IMR-90 (cell line): ENCODE measurements around the gene KLK5. TPM values are rescaled to one million over a fixed set of nuclear protein-coding genes. Genes with fewer than 3 reads are reported as not detected.
A peak's percentile ranks its signal among the peaks of the same experiment; 100 is the strongest.

Source experiments
- ATAC-seq: fragments of 200-7000 bp; cut with Tn5 transposase; 2 replicates; pipeline ENCODE4 v1.9.1; 2020; ENCODE audit warnings: low read depth, mild to moderate bottlenecking, moderate library complexity
- BruUV-seq: library from RNA; stranded (reverse); fragments of 400-500 nt; replicated peaks from 2 replicates; lab custom pipeline; 2021; lab: Mats Ljungman, UMichigan
- CTCF ChIA-PET: fragments of 300-600 bp; formaldehyde crosslinking; extraction: SDS; loops from one replicate; lab custom pipeline; 2021; ENCODE audit warnings: antibody characterized with exemption; lab: Yijun Ruan, JAX
- POLR2A ChIA-PET: fragments of 300-600 bp; sonication (Branson Sonifier 250); formaldehyde crosslinking; loops from one replicate; lab custom pipeline; 2022; ENCODE audit warnings: antibody characterized with exemption; ENCODE audit not compliant: unreplicated experiment; lab: Charles Lee
- DNase-seq: peaks from one replicate; pipeline ENCODE4 v3.0.0; 2013
- H2AFZ ChIP-seq: replicated peaks from 2 replicates; pipeline ENCODE3; 2013; ENCODE audit warnings: low read length, mild to moderate bottlenecking; ENCODE audit not compliant: poor library complexity
- H2AK5ac ChIP-seq: 2 replicates; pipeline ENCODE4 v1.6.1; 2013; ENCODE audit warnings: low read depth, low read length, inconsistent platforms
- H2AK9ac ChIP-seq: replicated peaks from 2 replicates; pipeline ENCODE3; 2013; ENCODE audit warnings: mild to moderate bottlenecking, low read depth, low read length, moderate library complexity; ENCODE audit not compliant: poor library complexity
- H2BK120ac ChIP-seq: 2 replicates; pipeline ENCODE4 v1.6.1; 2013; ENCODE audit warnings: low read depth, low read length, inconsistent platforms
- H2BK15ac ChIP-seq: 3 replicates; pipeline ENCODE4 v1.6.1; 2013; ENCODE audit warnings: low read depth, low read length, inconsistent platforms
- H2BK20ac ChIP-seq: 2 replicates; pipeline ENCODE4 v1.6.1; 2013; ENCODE audit warnings: low read depth, mild to moderate bottlenecking, inconsistent platforms, low read length, moderate library complexity
- H2BK5ac ChIP-seq: 2 replicates; pipeline ENCODE4 v1.6.1; 2013; ENCODE audit warnings: mild to moderate bottlenecking, low read depth, low read length, inconsistent platforms; ENCODE audit not compliant: poor library complexity, severe bottlenecking
- H3K14ac ChIP-seq: replicated peaks from 2 replicates; pipeline ENCODE4 v1.6.1; 2013; ENCODE audit warnings: low read depth, low read length, inconsistent platforms
- H3K18ac ChIP-seq: 2 replicates; pipeline ENCODE4 v1.6.1; 2013; ENCODE audit warnings: low read depth, low read length, control low read depth
- H3K23ac ChIP-seq: 2 replicates; pipeline ENCODE4 v1.6.1; 2013; ENCODE audit warnings: low read depth, low read length, inconsistent platforms
- H3K27ac ChIP-seq: 2 replicates; pipeline ENCODE4 v1.5.1; 2013; ENCODE audit warnings: mild to moderate bottlenecking, control low read depth, low read length; ENCODE audit not compliant: insufficient read depth
- H3K27me3 ChIP-seq: 2 replicates; pipeline ENCODE4 v1.6.1; 2013; ENCODE audit warnings: low read length; ENCODE audit not compliant: control insufficient read depth, insufficient read depth
- H3K36me3 ChIP-seq: 2 replicates; pipeline ENCODE4 v1.6.1; 2013; ENCODE audit warnings: low read length, mixed read lengths; ENCODE audit not compliant: control insufficient read depth, insufficient read depth
- H3K4ac ChIP-seq: 2 replicates; pipeline ENCODE4 v1.6.1; 2013; ENCODE audit warnings: low read depth, low read length, inconsistent platforms
- H3K4me1 ChIP-seq: 2 replicates; pipeline ENCODE4 v1.6.1; 2013; ENCODE audit warnings: low read length, mixed read lengths; ENCODE audit not compliant: control insufficient read depth, insufficient read depth
- H3K4me2 ChIP-seq: 2 replicates; pipeline ENCODE4 v1.6.1; 2013; ENCODE audit warnings: low read depth, mild to moderate bottlenecking, control low read depth, low read length, moderate library complexity
- H3K4me3 ChIP-seq: 2 replicates; pipeline ENCODE4 v1.5.1; 2013; ENCODE audit warnings: low read depth, mild to moderate bottlenecking, control low read depth, low read length, moderate library complexity; ENCODE audit not compliant: insufficient read depth
- H3K56ac ChIP-seq: 2 replicates; pipeline ENCODE4 v1.6.1; 2013; ENCODE audit warnings: low read length, inconsistent platforms; ENCODE audit not compliant: insufficient read depth; ENCODE audit errors: extremely low read depth
- H3K79me1 ChIP-seq, 2 experiments: 2 replicates each; pipeline ENCODE4 v1.6.1; 2013; ENCODE audit warnings: low read length in 2 of 2, inconsistent platforms in 1 of 2, low read depth in 1 of 2
- H3K9ac ChIP-seq: 2 replicates; pipeline ENCODE4 v1.6.1; 2013; ENCODE audit warnings: low read depth, low read length, control low read depth
- H3K9me1 ChIP-seq: 2 replicates; pipeline ENCODE4 v1.6.1; 2013; ENCODE audit warnings: low read length, inconsistent platforms; ENCODE audit not compliant: insufficient read depth
- H3K9me3 ChIP-seq: 2 replicates; pipeline ENCODE4 v1.6.1; 2013; ENCODE audit warnings: low read length; ENCODE audit not compliant: control insufficient read depth, insufficient read depth
- H4K20me1 ChIP-seq: 2 replicates; pipeline ENCODE4 v1.6.1; 2013; ENCODE audit warnings: low read length, inconsistent platforms; ENCODE audit not compliant: insufficient read depth
- H4K5ac ChIP-seq: 2 replicates; pipeline ENCODE4 v1.6.1; 2013; ENCODE audit warnings: mild to moderate bottlenecking, low read depth, low read length, control low read depth
- H4K8ac ChIP-seq, 2 experiments: 2 replicates each; pipeline ENCODE4 v1.6.1; 2013; ENCODE audit warnings: low read depth in 2 of 2, low read length in 2 of 2, control low read depth in 1 of 2, inconsistent platforms in 1 of 2
- H4K91ac ChIP-seq: 2 replicates; pipeline ENCODE4 v1.6.1; 2013; ENCODE audit warnings: low read depth, low read length, inconsistent platforms; ENCODE audit not compliant: insufficient read depth
- BHLHE40 ChIP-seq: fragments of 150-350 bp; IDR thresholded peaks from 2 replicates; pipeline ENCODE4 v1.6.1; 2016; ENCODE audit warnings: mild to moderate bottlenecking, low read depth, low read length
- CEBPB ChIP-seq: IDR thresholded peaks from 2 replicates; pipeline ENCODE4 v1.6.1; 2012; ENCODE audit warnings: low read depth, low read length, improper control_type of control experiment
- ELK1 ChIP-seq: fragments of 150-350 bp; IDR thresholded peaks from 2 replicates; pipeline ENCODE4 v1.6.1; 2016; ENCODE audit warnings: low read depth, mild to moderate bottlenecking, low read length, moderate library complexity, borderline replicate concordance
- FOS ChIP-seq: fragments of 150-350 bp; IDR thresholded peaks from 2 replicates; pipeline ENCODE4 v1.6.1; 2016; ENCODE audit warnings: low read depth, low read length
- MAFK ChIP-seq: IDR thresholded peaks from 2 replicates; pipeline ENCODE4 v1.6.1; 2012; ENCODE audit warnings: low read depth, low read length, improper control_type of control experiment
- MAZ ChIP-seq: IDR thresholded peaks from 2 replicates; pipeline ENCODE4 v1.6.1; 2012; ENCODE audit warnings: low read depth, mild to moderate bottlenecking, low read length, improper control_type of control experiment, moderate library complexity, borderline replicate concordance
- NFE2L2 ChIP-seq: fragments of 150-350 bp; IDR thresholded peaks from 2 replicates; pipeline ENCODE4 v1.6.1; 2016; ENCODE audit warnings: low read depth, mild to moderate bottlenecking, low read length
- POLR2A ChIP-seq: IDR thresholded peaks from 2 replicates; pipeline ENCODE4 v1.6.1; 2012; ENCODE audit warnings: mild to moderate bottlenecking, low read depth, low read length
- RAD21 ChIP-seq: IDR thresholded peaks from 2 replicates; pipeline ENCODE4 v1.6.1; 2012; ENCODE audit warnings: low read length, improper control_type of control experiment
- RCOR1 ChIP-seq: IDR thresholded peaks from 2 replicates; pipeline ENCODE4 v1.6.1; 2012; ENCODE audit warnings: mild to moderate bottlenecking, low read length, improper control_type of control experiment; ENCODE audit not compliant: insufficient replicate concordance
- RFX5 ChIP-seq: IDR thresholded peaks from 2 replicates; pipeline ENCODE4 v1.8.0; 2012; ENCODE audit warnings: low read depth, mild to moderate bottlenecking, low read length, moderate library complexity
- SMC3 ChIP-seq: fragments of 150-350 bp; IDR thresholded peaks from 2 replicates; pipeline ENCODE4 v1.6.1; 2016; ENCODE audit warnings: low read depth, mild to moderate bottlenecking, antibody characterized with exemption, low read length, moderate library complexity
- WGBS, 2 experiments: methylation state at CpG; one replicate each; pipeline versions ENCODE4 v1.1.5 to v1.1.7; 2013; ENCODE audit warnings: missing lambda C conversion rate in 2 of 2; ENCODE audit not compliant: insufficient read length in 1 of 2; ENCODE audit errors: extremely low coverage in 2 of 2; 5-methylcytosine and 5-hydroxymethylcytosine counted together
- dilution Hi-C: fragments of 300-500 bp; cut with HindIII; formaldehyde crosslinking; loops from one replicate; pipeline ENCODE4 v1.14.3; 2018; ENCODE audit warnings: low sequenced_read_pairs; ENCODE audit not compliant: unreplicated experiment
- in situ Hi-C: fragments of 300-500 bp; cut with MboI; formaldehyde crosslinking; loops from 3 replicates; pipeline ENCODE4 v1.14.3; 2019; ENCODE audit warnings: low sequenced_read_pairs, inconsistent platforms, mixed read lengths
- intact Hi-C: fragments of 100-400 bp; cut with micrococcal nuclease; formaldehyde crosslinking; loops from 2 replicates; pipeline ENCODE4 v1.10.0; 2022
- polyA plus RNA-seq, 3 experiments: library from polyadenylated mRNA; depleted of rRNA; stranded (reverse); fragments of >200 nt; gene quantifications; 2 replicates each; pipeline ENCODE4 v1.2.3, GENCODE V29; 2012; ENCODE audit warnings: low replicate concordance in 1 of 3
- total RNA-seq: library from RNA; depleted of rRNA; stranded (reverse); fragments of >200 nt; gene quantifications from 2 replicates; pipeline ENCODE4 v1.2.3, GENCODE V29; 2012
- TF ChIP-seq, protein P1 (sequence below): conservative IDR thresholded peaks from 2 replicates; pipeline ENCODE4 v1.5.1; 2012; ENCODE audit warnings: mild to moderate bottlenecking, low read depth, low read length, improper control_type of control experiment
- TF ChIP-seq, protein P2 (sequence below): fragments of 150-350 bp; IDR thresholded peaks from 2 replicates; pipeline ENCODE4 v1.6.1; 2017; ENCODE audit warnings: mild to moderate bottlenecking, antibody characterized with exemption, low read length, low read depth

KLK5 gene
- total and polyA plus RNA-seq, 2 of the 4 experiments (the other 2 are of a cell fraction) = not detected

- no peak for ATAC-seq
- H3K27me3 ChIP-seq = peaks cover 11% of the 10 kb centered on the region
- in situ Hi-C loops = no loop called here
- no peak for TF ChIP-seq POLR2A
- TF ChIP-seq BHLHE40 = no peak
- TF ChIP-seq MAZ = no peak
- no peak for TF ChIP-seq RCOR1
- no peak for TF ChIP-seq MAFK
- TF ChIP-seq CEBPB = no peak
- TF ChIP-seq, protein P1, sequence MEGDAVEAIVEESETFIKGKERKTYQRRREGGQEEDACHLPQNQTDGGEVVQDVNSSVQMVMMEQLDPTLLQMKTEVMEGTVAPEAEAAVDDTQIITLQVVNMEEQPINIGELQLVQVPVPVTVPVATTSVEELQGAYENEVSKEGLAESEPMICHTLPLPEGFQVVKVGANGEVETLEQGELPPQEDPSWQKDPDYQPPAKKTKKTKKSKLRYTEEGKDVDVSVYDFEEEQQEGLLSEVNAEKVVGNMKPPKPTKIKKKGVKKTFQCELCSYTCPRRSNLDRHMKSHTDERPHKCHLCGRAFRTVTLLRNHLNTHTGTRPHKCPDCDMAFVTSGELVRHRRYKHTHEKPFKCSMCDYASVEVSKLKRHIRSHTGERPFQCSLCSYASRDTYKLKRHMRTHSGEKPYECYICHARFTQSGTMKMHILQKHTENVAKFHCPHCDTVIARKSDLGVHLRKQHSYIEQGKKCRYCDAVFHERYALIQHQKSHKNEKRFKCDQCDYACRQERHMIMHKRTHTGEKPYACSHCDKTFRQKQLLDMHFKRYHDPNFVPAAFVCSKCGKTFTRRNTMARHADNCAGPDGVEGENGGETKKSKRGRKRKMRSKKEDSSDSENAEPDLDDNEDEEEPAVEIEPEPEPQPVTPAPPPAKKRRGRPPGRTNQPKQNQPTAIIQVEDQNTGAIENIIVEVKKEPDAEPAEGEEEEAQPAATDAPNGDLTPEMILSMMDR = no peak
- TF ChIP-seq, protein P2, sequence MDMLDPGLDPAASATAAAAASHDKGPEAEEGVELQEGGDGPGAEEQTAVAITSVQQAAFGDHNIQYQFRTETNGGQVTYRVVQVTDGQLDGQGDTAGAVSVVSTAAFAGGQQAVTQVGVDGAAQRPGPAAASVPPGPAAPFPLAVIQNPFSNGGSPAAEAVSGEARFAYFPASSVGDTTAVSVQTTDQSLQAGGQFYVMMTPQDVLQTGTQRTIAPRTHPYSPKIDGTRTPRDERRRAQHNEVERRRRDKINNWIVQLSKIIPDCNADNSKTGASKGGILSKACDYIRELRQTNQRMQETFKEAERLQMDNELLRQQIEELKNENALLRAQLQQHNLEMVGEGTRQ = no peak
- no peak for TF ChIP-seq ELK1
- TF ChIP-seq NFE2L2 = no peak
- no peak for TF ChIP-seq FOS
- TF ChIP-seq SMC3 = no peak
- no peak for TF ChIP-seq RAD21
- no peak for TF ChIP-seq RFX5
Measured at GRCh38 chr19:50912727-50913716, 39.8 kb downstream of the KLK5 start.

More at GRCh38 chr19:50912727-50913716, 39.8 kb downstream of the KLK5 start:
- no peak overlapping the region for H3K14ac ChIP-seq
- no peak overlapping the region for H3K4me2 ChIP-seq
- H2BK15ac ChIP-seq = no peak overlapping the region
- no peak overlapping the region for H3K4me3 ChIP-seq
- CTCF ChIA-PET = interaction anchor here (1.3 kb wide), 1 partner anchor 9 kb away, joined by 3 read pairs; no protein-coding TSS in a partner anchor
- no peak overlapping the region for H3K23ac ChIP-seq
- intact Hi-C loops = no loop called here
- no peaks in the 10 kb centered on the region for H3K4me1 ChIP-seq
- H2BK5ac ChIP-seq = no peak overlapping the region
- no peaks in the 10 kb centered on the region for H3K79me1 ChIP-seq
- H2AK9ac ChIP-seq = no peak overlapping the region
- POLR2A ChIA-PET = no interaction called here
- no peak overlapping the region for H4K8ac ChIP-seq
- WGBS, 2 experiments = 4% methylated on average over 4 of the region's 29 CpGs; no CpG with 5 or more reads in 1 of the 2 experiments
- no peak overlapping the region for H2AK5ac ChIP-seq
- no TSS peak for BruUV-seq
- no peak overlapping the region for H3K18ac ChIP-seq
- dilution Hi-C loops = no loop called here
- no peaks in the 10 kb centered on the region for H4K20me1 ChIP-seq
- peak overlapping the region; percentile 32 for H2AFZ ChIP-seq
- H3K9me3 ChIP-seq = no peaks in the 10 kb centered on the region
- H4K5ac ChIP-seq = no peak overlapping the region
- H3K27ac ChIP-seq = no peak overlapping the region
- no peak overlapping the region for H3K56ac ChIP-seq
- H3K36me3 ChIP-seq = no peaks in the 10 kb centered on the region
- H3K9ac ChIP-seq = no peak overlapping the region
- no peak overlapping the region for H4K91ac ChIP-seq
- no peaks in the 10 kb centered on the region for H3K9me1 ChIP-seq
- H2BK120ac ChIP-seq = no peak overlapping the region
- no peak overlapping the region for H3K4ac ChIP-seq
- no peak overlapping the region for H2BK20ac ChIP-seq
- no peak for DNase-seq
